ENCODE measurements around the gene SRBD1. TPM values are rescaled to one million over a fixed set of nuclear protein-coding genes. Genes with fewer than 3 reads are reported as not detected.
A peak's percentile ranks its signal among the peaks of the same experiment; 100 is the strongest.

The SRBD1 gene
- total RNA-seq, 1 donor from 2014 or later: 13.8 TPM

GRCh38 chr2:45496869-45497268 is 114.2 kb downstream of the SRBD1 start:
- no peaks in the 10 kb centered on the region for H3K27me3 Mint-ChIP-seq
- DNase-seq (ENCODE audit: low spot score, unreplicated experiment): no peak
- no peak overlapping the region for H3K27ac Mint-ChIP-seq
- H3K36me3 Mint-ChIP-seq (ENCODE audit: insufficient read depth): peaks cover 10% of the 10 kb centered on the region
- no peak overlapping the region for H3K4me3 Mint-ChIP-seq (ENCODE audit: low read depth)
- TF ChIP-seq CTCF (IDR thresholded peaks at IDR 0.05; ENCODE audit: unreplicated experiment): no peak
- H3K9me3 Mint-ChIP-seq (ENCODE audit: low read depth): peaks cover 10% of the 10 kb centered on the region
- H3K4me1 Mint-ChIP-seq (ENCODE audit: low read depth): peaks cover 2% of the 10 kb centered on the region

GRCh38 chr2:45494978-45495293 is 116.1 kb downstream of the SRBD1 start:
- peak; percentile 2 for TF ChIP-seq CTCF (IDR thresholded peaks at IDR 0.05; ENCODE audit: unreplicated experiment)
- DNase-seq (ENCODE audit: low spot score, unreplicated experiment): no peak

GRCh38 chr2:45494275-45494977 is 116.6 kb downstream of the SRBD1 start:
- TF ChIP-seq CTCF (IDR thresholded peaks at IDR 0.05; ENCODE audit: unreplicated experiment): peak; percentile 85
- H3K36me3 Mint-ChIP-seq (ENCODE audit: insufficient read depth): no peaks in the 10 kb centered on the region
- no peaks in the 10 kb centered on the region for H3K27me3 Mint-ChIP-seq
- no peak overlapping the region for H3K27ac Mint-ChIP-seq
- H3K9me3 Mint-ChIP-seq (ENCODE audit: low read depth): no peaks in the 10 kb centered on the region
- no peak overlapping the region for H3K4me3 Mint-ChIP-seq (ENCODE audit: low read depth)
- peak; percentile 11 for DNase-seq (ENCODE audit: low spot score, unreplicated experiment)
- H3K4me1 Mint-ChIP-seq (ENCODE audit: low read depth): peaks cover 2% of the 10 kb centered on the region

More at GRCh38 chr2:45494978-45495293, 116.1 kb downstream of the SRBD1 start:
- peaks cover 2% of the 10 kb centered on the region for H3K4me1 Mint-ChIP-seq (ENCODE audit: low read depth)
- no peak overlapping the region for H3K27ac Mint-ChIP-seq
- H3K4me3 Mint-ChIP-seq (ENCODE audit: low read depth): no peak overlapping the region
- H3K9me3 Mint-ChIP-seq (ENCODE audit: low read depth): peaks cover 3% of the 10 kb centered on the region
- no peaks in the 10 kb centered on the region for H3K27me3 Mint-ChIP-seq
- H3K36me3 Mint-ChIP-seq (ENCODE audit: insufficient read depth): peaks cover 2% of the 10 kb centered on the region

GRCh38 chr2:45484965-45485364 is 126.1 kb downstream of the SRBD1 start:
- H3K4me1 Mint-ChIP-seq (ENCODE audit: low read depth): peaks cover 2% of the 10 kb centered on the region
- peaks cover 4% of the 10 kb centered on the region for H3K36me3 Mint-ChIP-seq (ENCODE audit: insufficient read depth)
- H3K9me3 Mint-ChIP-seq (ENCODE audit: low read depth): peaks cover 4% of the 10 kb centered on the region
- DNase-seq (ENCODE audit: low spot score, unreplicated experiment): no peak
- H3K27me3 Mint-ChIP-seq: no peaks in the 10 kb centered on the region
- TF ChIP-seq CTCF (IDR thresholded peaks at IDR 0.05; ENCODE audit: unreplicated experiment): no peak
- H3K27ac Mint-ChIP-seq: no peak overlapping the region
- H3K4me3 Mint-ChIP-seq (ENCODE audit: low read depth): no peak overlapping the region

GRCh38 chr2:45483997-45484396 is 127.1 kb downstream of the SRBD1 start:
- Mint-ChIP-seq H3K4me3 (ENCODE audit: low read depth) (no peak overlapping the region), H3K27ac (no peak overlapping the region), H3K9me3 (ENCODE audit: low read depth) (peaks cover 6% of the 10 kb centered on the region), H3K36me3 (ENCODE audit: insufficient read depth) (peaks cover 7% of the 10 kb centered on the region), H3K4me1 (ENCODE audit: low read depth) (peaks cover 2% of the 10 kb centered on the region), H3K27me3 (no peaks in the 10 kb centered on the region)
- TF ChIP-seq CTCF (IDR thresholded peaks at IDR 0.05; ENCODE audit: unreplicated experiment): peak; percentile 47
- no peak for DNase-seq (ENCODE audit: low spot score, unreplicated experiment)
